Sigmoid colon (tissue), 7 donors: Measurements from ENCODE around the gene RNF149. TPM values are rescaled to one million over a fixed set of nuclear protein-coding genes. Genes with fewer than 3 reads are reported as not detected.

ENCODE experiments used
- DNase-seq: peaks from one replicate; pipeline ENCODE4 v3.0.0-alpha.2; 2019
- H3K27ac ChIP-seq, 4 donors: fragments of 200-600 bp; sonication (generic); one replicate each; pipeline ENCODE4 v1.5.1; 2016 to 2019; ENCODE audit warnings: mild to moderate bottlenecking in 1 of 4
- H3K27me3 ChIP-seq, 3 donors: fragments of 200-600 bp; sonication (generic); one replicate each; pipeline ENCODE4 v1.5.1; 2019; ENCODE audit warnings: mild to moderate bottlenecking in 1 of 3
- H3K36me3 ChIP-seq, 4 donors: fragments of 200-600 bp; sonication (generic); one replicate each; pipeline ENCODE4 v1.5.1; 2016 to 2019
- H3K4me1 ChIP-seq, 4 donors: fragments of 200-600 bp; sonication (generic); one replicate each; pipeline ENCODE4 v1.5.1; 2017 to 2019
- H3K4me3 ChIP-seq, 4 donors: fragments of 200-600 bp; sonication (generic); one replicate each; pipeline ENCODE4 v1.5.1; 2017 to 2019; ENCODE audit warnings: mild to moderate bottlenecking in 2 of 4, moderate library complexity in 1 of 4
- H3K9me3 ChIP-seq, 4 donors: fragments of 200-600 bp in 3 of 4; sonication (generic) in 3 of 4; one replicate each; pipeline versions ENCODE4 v1.5.1 to v1.6.1; 2013 to 2019
- CTCF ChIP-seq, 4 experiments: fragments of 450-650 bp in 3 of 4; fragments of 200-600 bp in 1 of 4; IDR thresholded peaks; one replicate each; pipeline ENCODE4 v1.5.1; 2016 to 2019; ENCODE audit warnings: antibody characterized with exemption in 4 of 4, mild to moderate bottlenecking in 3 of 4, moderate library complexity in 2 of 4
- EP300 ChIP-seq, 4 donors: sonication (generic); formaldehyde crosslinking; IDR thresholded peaks; one replicate each; pipeline ENCODE4 v1.6.1; 2017; ENCODE audit warnings: antibody characterized with exemption in 4 of 4
- POLR2A ChIP-seq, 2 donors: fragments of 450-650 bp; IDR thresholded peaks; one replicate each; pipeline ENCODE4 v1.6.1; 2016; ENCODE audit warnings: antibody characterized with exemption in 2 of 2, mild to moderate bottlenecking in 2 of 2, moderate library complexity in 2 of 2
- POLR2AphosphoS5 ChIP-seq, 4 donors: sonication (generic); formaldehyde crosslinking; IDR thresholded peaks; one replicate each; pipeline ENCODE4 v1.6.1; 2017; ENCODE audit warnings: antibody characterized with exemption in 4 of 4
- WGBS, 2 donors: extraction: QIAGEN DNeasy Blood & Tissue Kit; methylation state at CpG; one replicate each; pipeline ENCODE4 v1.1.7; 2013; 5-methylcytosine and 5-hydroxymethylcytosine counted together
- intact Hi-C: fragments of 100-400 bp; cut with DNase I; formaldehyde crosslinking; loops from one replicate; pipeline ENCODE4 v1.15.1; 2023
- polyA plus RNA-seq, 3 donors: library from polyadenylated mRNA; stranded (reverse); fragments of 200-250 nt; gene quantifications; one replicate each; pipeline ENCODE4 v1.2.3, GENCODE V29; 2013
- small RNA-seq, 3 donors: library from RNA; depleted of rRNA; stranded (forward); fragments of <200 nt; gene quantifications; one replicate each; pipeline ENCODE3, GENCODE V24; 2016
- total RNA-seq, 4 donors: library from RNA; depleted of rRNA; stranded (reverse); fragments of >200 nt; gene quantifications; one replicate each; pipeline ENCODE4 v1.1.0, GENCODE V29; 2016
- donor health status: healthy with polysubstance abuse.
- donor health status: Bipolar disorder and iron deficiency.
- donor health status: healthy.

The RNF149 gene
- total and polyA plus RNA-seq, 7 donors = 11.4 to 65.4 (median 40.0) TPM

- H3K9me3 ChIP-seq = no peaks in the 10 kb centered on the region
- no peak for DNase-seq
- TF ChIP-seq EP300 (IDR thresholded peaks at IDR 0.05) (no peak), POLR2AphosphoS5 (IDR thresholded peaks at IDR 0.05) (no peak), CTCF (IDR thresholded peaks at IDR 0.05) (no peak), POLR2A (IDR thresholded peaks at IDR 0.05) (no peak)
- no peaks in the 10 kb centered on the region for H3K4me1 ChIP-seq
- H3K27me3 ChIP-seq = no peaks in the 10 kb centered on the region
- no peak overlapping the region for H3K27ac ChIP-seq
- H3K4me3 ChIP-seq = no peak overlapping the region
- WGBS, 2 donors = 75 to 95% methylated on average over 2 of the region's 2 CpGs
- intact Hi-C loops = no loop called here
- no peaks in the 10 kb centered on the region for H3K36me3 ChIP-seq
Observed at GRCh38 chr2:101230541-101231001, 77.9 kb downstream of the RNF149 start.

Small RNA genes lying within 50 kb of the gene (small RNA-seq; reads per million reads assigned to genes)
- 0.12 to 1.2 (median 0.29) reads per million in 3 donors for gene MIR5696
- 117 to 1,685 (median 438) reads per million in 3 donors for gene SNORD89

Other genes starting within 250 kb of the RNF149 start
- gene TBC1D8, start 157.3 kb downstream of the RNF149 start, total RNA-seq = 10 to 100 TPM; 12.8 to 24.1 (median 17.0) TPM
- gene TBC1D8, start 157.3 kb downstream of the RNF149 start, polyA plus RNA-seq = 10 to 100 TPM in 1 of 3 donors, 1 to 10 TPM in 2; 3.0 to 15.7 (median 6.2) TPM
- gene CNOT11, start 55.8 kb downstream of the RNF149 start, total RNA-seq = 10 to 100 TPM; 21.4 to 27.4 (median 22.1) TPM
- gene CNOT11, start 55.8 kb downstream of the RNF149 start, polyA plus RNA-seq = 10 to 100 TPM; 22.8 to 33.7 (median 27.5) TPM
- gene CREG2, start 78.8 kb upstream of the RNF149 start, total RNA-seq = under 1 TPM in 2 of 4 donors, not detected in 2; 0.28 to 0.36 TPM
- under 1 TPM in 1 of 3 donors, not detected in 2; 0.06 TPM for gene CREG2, start 78.8 kb upstream of the RNF149 start, polyA plus RNA-seq
- gene RFX8, start 166.4 kb upstream of the RNF149 start, total RNA-seq = under 1 TPM in 1 of 4 donors, not detected in 3; 0.83 TPM
- gene RFX8, start 166.4 kb upstream of the RNF149 start, polyA plus RNA-seq = under 1 TPM in 1 of 3 donors, not detected in 2; 0.12 TPM